ENCODE measurements around the gene DDB1.

DNA sequence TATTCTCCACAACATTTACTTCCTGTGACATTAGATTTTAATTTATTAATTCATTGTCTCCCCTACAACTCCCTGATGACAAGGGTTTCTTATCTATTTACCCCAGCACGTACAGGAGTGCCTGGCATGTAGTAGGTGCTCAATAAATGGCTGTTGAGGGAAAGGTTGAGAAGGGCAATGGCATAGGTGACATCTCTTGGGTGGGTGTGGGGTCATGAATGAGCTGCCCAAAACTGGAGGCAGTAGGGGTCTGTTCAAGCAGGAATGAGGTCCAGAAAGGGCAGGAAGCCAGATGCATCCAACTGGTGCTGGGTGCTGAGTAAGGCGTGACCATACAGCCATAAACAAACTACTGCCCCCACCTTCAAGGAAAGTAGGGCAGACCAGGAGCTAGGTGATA, 40.5 kb downstream of the DDB1 start:
- TF ChIP-seq POLR2A (IDR thresholded peaks at IDR 0.05; ENCODE audit: low read depth, low read length) = no peak
- no peak for TF ChIP-seq PAX5 (IDR thresholded peaks at IDR 0.05; ENCODE audit: insufficient read depth, low read length, severe bottlenecking)
- TF ChIP-seq POLR2AphosphoS5 (IDR thresholded peaks at IDR 0.05; ENCODE audit: low read depth, low read length) = no peak
- no peak for TF ChIP-seq TAF1 (IDR thresholded peaks at IDR 0.05; ENCODE audit: low read depth, low read length)
- TF ChIP-seq POU2F2 (IDR thresholded peaks at IDR 0.05; ENCODE audit: low read depth, low read length) = no peak
- TF ChIP-seq SPI1 (IDR thresholded peaks at IDR 0.05; ENCODE audit: low read depth, low read length) = no peak
